Uterus (tissue), 2 donors: ENCODE measurements around the gene FASTK.

Experiments used
- CTCF ChIP-seq, 4 experiments: fragments of 200-600 bp in 2 of 4; fragments of 450-650 bp in 2 of 4; sonication (generic) in 2 of 4; IDR thresholded peaks; one replicate each; pipeline ENCODE4 v1.5.1; 2016 to 2019; ENCODE audit warnings: antibody characterized with exemption in 4 of 4, mild to moderate bottlenecking in 2 of 4, moderate library complexity in 1 of 4
- POLR2A ChIP-seq, 2 donors: fragments of 450-650 bp; IDR thresholded peaks; one replicate each; pipeline ENCODE4 v1.6.1; 2016; ENCODE audit warnings: antibody characterized with exemption in 2 of 2, mild to moderate bottlenecking in 1 of 2, moderate library complexity in 1 of 2

GRCh38 chr7:151032936-151033863 lies 47.4 kb downstream of the FASTK start:
- TF ChIP-seq POLR2A (IDR thresholded peaks at IDR 0.05) (no peak), CTCF (IDR thresholded peaks at IDR 0.05) (no peak)
